ENCODE measurements around the gene GDNF.
"Not testable (repeated sequence)": the region's sequence is repeated elsewhere in the genome, so short reads cannot be mapped to it uniquely, and the experiment has no call there.

The GDNF gene

GRCh38 chr5:37839407-37840052 lies at the start of gene GDNF:
GDNF (minus strand) TSS chr5:37840041; CDS start chr5:37834796, 5,245 bp downstream.
- no peak for DNase-seq

- DNase-seq: no peak
Measured at GRCh38 chr5:37888476-37888875, 48.6 kb upstream of the GDNF start.

DNA sequence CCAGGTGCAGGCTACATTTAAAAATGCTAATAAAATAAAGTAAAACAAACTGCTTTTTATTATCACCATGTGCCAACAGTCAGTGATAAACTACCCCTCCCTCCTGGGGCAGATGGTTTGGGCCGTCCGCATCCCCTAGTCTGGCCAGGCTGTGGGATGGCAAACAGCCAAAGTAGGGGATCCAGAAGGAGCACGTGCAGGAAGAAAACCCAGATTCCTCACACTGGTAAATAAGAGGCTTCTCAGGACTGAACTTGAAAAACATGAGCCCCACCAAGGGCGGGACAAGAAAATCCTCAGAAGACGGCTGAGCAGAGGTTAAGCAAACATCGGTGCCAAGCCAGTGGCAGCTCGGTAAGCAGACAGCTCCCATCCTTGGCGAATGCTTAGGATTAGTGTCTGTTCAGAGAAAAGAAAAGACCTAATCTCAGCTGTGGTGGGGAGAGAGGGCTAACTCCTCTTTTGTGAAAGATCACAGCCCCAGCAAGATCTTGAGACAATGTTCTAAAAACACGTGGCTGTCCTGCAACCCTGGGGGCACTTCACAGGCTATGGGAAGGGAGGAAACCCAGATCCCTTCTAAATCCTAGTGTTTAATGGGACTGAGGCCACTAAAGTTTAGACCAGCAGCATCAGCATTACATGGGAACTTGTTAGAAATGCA lies 46.5 kb upstream of the GDNF start:
- no peak for DNase-seq

GRCh38 chr5:37882636-37883035 lies 42.8 kb upstream of the GDNF start:
- DNase-seq: no peak

GRCh38 chr5:37881359-37881758 lies 41.5 kb upstream of the GDNF start:
- DNase-seq: no peak

GRCh38 chr5:37876943-37877342 lies 37.1 kb upstream of the GDNF start:
- DNase-seq: no peak

DNA sequence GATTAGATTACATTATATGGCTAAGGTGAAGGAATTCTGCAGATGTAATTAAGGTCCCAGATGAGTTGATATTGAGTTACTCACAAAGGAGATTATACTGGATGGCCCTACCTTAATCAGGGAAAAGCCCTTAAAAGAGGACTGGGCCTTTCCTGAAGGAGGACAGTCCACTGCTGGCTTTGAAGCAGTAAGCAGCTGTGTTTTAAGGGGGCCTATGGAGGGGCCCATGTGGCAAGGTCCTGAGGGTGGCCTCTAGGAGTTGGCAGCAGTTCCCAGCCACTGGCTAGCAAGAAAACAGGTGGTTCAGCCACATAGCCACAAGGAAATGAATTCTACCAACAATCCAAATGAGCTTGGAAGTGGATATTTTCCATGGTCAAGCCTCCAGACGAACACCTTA lies 36.4 kb upstream of the GDNF start:
- no peak for DNase-seq

DNA sequence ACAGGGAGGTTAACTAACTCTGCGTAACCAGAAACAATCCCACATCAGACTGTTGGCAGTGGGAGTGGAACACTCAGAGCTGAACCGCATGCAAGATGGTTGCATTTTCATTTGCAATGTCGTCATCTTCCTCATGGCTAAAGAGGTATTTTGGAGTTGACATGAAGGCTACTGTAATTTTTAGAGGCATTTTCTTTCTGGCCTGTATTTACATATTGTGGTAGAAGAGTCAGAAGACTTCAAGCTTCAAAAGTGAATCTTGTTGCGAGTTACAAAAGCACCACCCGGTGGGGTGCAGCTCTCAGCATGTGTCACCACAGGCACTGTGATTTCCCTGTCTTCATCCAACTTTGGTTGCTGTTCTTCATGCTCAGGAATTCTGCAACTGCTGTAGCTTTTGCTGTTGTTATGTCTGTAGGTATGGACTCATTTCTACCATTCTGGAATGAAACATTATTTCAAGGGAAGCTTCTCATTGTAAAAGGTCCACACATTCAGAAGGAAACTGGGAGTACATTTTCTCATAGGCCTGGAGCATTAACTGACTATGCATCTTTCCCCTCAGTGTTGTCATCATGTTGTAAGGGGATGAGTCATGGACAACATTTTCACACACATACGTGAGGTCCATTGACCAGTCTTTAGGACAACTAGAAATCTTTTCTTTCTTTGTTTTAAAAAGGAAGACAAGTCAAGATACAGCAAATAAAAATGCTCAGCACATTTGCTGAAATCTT lies 35.4 kb upstream of the GDNF start:
- DNase-seq: no peak

DNA sequence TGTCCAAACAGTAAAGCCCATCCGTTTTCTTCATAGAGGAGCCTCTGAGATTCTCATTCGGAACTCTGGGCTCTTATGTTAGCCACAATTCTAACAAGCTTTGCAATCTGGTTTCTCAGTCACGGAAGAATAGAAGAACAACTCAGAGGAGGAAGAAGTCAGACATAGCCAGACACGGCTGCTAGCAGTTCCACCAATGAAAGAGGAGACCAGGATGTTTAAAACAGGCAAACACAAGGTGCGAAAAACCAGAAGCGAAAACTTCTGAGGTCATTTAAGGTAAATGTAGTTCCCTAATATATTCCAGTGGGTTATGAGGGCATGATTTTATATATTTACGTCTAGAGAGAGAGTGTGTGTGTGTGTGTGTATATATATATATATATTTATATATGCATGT lies 34.1 kb upstream of the GDNF start:
- DNase-seq: no peak

DNA sequence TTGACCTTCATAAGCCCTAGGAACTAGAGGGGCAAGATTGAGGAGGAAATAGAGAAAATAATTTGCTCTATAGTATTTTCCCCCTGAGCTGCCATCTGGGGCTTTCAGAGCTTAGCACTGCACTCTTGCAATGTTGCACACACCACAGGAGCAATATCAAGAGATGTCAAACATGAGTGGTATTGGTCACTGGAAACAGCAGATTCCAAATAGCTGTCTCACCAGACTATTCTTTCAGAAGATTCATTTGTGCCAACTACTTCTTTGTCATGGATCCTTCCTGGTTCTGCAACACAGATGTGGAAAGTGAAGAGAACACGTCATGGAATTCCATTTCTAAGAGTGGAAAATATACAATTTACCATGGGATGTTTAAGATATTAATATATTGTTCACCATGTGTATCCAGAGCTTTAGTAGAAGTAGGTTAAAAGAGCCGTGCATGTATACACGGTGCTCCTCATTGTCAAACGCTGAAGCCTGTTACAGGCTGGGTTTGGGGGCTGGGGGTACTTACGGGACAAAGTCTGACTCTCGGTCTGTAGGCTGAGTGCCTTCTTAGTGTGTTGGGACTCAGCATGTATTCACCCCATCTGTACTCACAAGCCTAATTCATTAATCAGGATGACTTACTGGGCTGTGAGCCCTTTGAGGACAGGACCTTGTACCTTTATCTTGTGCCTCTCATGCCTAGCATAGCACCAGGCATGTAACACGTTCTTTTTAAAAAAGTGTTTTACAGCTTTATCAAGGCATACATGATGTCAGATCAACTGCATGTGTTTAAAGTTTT lies 31.4 kb upstream of the GDNF start:
- DNase-seq: no peak

DNA sequence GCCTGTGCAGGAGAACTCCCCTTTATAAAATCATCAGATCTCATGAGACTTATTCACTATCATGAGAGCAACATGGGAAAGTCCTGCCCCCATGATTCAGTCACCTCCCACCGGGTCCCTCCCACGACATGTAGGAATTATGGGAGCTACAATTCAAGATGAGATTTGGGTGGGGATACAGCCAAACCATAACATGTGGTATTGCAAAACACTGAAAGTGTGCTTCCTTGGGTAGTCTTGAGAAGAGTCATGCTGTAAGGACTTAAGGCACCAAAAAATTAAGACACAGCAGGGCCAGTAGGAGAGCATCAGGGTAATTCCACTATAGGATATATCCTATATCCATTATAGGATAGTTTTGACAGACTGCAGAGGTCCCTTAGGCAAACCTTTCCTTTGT lies 29.4 kb upstream of the GDNF start:
- DNase-seq: no peak

DNA sequence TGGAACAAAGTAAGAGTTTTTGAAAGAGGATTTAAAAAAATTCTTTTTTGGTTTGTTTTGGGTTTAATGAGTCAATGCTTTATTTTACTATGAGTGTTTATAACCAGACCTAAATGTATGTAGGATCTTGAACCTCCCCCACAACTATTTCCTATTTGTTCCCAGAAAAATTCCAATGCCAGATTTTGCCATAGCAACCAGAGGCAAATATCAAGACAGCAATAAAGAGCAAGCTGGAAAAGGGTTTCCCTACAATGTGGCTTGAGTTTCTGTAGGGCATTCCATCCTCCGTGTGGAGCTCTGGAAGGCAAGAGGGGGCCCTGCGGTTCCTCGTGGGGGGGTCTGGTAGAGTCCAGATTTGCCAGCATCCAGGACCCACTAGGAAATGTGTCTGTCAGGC lies 27.8 kb upstream of the GDNF start:
- no peak for DNase-seq

DNA sequence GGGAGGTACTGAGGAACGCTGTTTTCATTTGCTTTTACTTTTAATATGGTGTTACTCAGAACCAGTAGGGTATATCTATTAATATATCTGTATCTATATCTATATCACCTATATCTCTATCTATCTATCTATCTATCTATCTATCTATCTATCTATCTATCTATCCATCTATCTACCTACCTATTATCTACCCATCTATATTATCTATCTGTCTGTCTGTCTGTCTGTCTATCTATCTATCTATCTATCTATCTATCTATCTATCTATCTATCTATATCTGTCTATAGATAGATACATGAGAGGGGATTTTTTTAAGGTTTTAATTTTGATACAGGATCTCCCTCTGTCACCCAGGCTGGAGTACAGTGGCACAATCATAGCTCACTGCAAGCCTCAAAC lies 23.1 kb upstream of the GDNF start:
- DNase-seq: not testable (repeated sequence)

GRCh38 chr5:37860206-37860605 lies 20.4 kb upstream of the GDNF start:
- no peak for DNase-seq

DNA sequence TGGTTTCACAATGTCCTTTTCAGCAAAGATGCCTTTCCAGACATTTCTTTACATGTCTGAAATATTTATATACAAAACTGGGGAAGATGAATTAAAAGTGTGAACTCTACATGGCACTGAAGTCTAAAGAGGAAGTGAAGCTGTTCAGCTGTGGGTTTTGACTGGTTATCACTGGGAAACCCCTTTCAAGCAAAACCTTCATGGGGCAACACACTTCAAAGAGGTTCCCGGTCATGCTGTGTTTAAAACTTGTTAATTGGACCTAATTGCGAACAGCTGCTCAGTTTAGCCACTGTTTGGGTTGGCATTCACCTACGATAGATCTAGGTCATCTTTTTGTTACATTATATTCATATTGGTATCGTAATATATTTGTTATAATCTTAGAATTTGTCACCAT lies 20.0 kb upstream of the GDNF start:
- no peak for DNase-seq

GRCh38 chr5:37858250-37858649 lies 18.4 kb upstream of the GDNF start:
- DNase-seq: no peak

GRCh38 chr5:37857696-37858095 lies 17.9 kb upstream of the GDNF start:
- no peak for DNase-seq

DNA sequence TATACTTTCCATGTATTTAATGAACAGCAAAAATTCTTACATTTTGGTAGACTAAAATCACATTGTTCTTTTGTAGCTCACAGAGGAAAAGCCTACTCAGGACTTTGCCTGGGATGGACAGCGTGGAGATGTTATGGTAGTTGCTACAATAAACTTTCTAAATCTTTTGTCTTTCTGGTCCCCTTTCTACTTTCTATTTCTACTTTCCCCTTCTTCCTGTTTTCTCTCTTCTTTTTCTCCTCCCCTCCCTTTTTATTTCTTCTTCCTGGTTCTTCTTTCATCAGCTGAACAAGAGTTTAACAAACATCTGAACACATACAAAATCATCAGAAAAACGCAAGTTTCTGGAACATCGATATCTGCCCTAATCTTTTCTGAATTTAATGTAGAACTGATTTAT lies 15.6 kb upstream of the GDNF start:
- DNase-seq: no peak

DNA sequence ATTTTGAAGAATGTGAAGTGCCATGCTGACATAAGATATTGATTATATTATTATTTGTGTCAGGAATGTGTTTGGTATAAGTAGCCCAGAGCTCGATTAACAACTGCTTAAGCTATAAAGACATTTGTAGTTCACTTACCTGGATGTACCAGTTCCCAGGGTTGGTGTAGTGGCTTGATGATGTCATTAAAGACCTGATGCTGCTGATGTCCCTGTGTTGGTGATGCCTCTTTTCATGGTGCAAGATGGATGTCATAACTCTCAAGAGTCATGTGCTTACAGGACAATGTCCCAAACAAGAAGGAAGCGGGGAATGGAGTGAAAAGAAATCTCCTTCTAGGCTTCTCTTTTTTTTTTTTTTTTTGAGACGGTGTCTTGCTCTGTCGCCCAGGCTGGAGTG lies 11.5 kb upstream of the GDNF start:
- DNase-seq: no peak

GRCh38 chr5:37850226-37850865 lies 10.5 kb upstream of the GDNF start:
- DNase-seq: no peak

DNA sequence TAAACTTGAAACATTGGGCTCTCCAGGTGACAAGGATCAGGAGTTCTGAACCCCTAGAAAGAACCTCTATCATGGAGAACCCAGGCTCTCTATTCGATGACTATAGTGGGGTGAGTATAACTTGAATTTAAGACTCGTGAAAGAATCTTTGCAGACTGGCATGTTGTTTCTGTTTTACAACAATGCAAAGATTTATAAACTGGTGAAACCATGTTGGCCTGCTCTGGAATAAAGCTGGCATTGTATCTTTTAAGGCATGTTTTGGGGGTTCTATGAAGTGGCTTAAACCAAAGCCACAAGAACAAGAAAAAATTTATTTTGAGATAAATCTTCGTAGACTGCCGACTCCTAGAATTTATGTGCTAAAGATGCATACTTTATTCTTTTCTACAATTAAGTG lies 9.8 kb upstream of the GDNF start:
- no peak for DNase-seq

DNA sequence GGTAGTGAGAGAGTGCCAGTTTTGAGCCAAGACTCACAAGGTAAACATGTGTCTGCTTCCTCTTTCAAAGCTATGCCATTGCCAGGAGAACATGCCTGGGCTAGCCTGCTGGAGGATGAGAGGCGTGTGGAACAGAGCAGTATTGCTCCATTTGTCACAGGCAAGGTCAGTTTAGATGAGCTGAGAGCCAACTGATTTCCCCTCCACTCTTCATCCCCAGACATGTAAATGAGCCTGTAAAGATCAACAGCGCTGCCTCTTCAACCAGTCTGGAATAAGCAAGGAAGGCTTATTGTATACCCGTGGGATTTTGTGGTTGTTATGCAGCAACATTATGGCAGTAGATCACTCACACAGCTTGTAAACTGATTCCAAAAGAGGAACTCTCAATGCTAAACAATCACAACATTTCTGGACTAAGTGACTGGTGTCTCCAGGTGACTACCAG lies 8.2 kb upstream of the GDNF start:
- DNase-seq: no peak

DNA sequence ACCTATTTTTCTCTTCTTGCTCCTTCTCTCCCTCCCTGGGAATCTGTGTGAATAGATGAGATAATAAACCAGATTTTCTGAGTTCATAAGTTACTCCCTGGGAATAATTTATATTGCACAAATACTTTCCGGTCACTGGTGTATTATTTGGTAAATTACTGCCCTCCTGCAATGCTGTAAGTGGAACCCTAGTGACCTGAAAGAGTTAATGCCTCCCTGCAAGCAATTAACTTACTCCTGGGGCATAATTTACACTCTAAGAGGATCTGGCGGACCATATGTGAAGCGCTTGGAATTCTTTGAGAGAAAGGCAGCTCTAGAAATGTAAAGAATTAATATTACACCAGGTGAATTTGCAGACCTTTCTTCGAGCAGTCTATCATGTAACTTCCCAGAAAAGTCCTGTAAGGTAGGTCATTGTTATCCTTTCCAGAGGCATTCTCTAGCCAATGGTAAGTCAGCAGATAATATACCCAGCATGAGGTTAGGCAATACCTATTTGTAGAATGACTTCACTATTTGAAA lies 7.0 kb upstream of the GDNF start:
- DNase-seq: no peak

All from activated effector memory CD4-positive, alpha-beta T cell treated with anti-CD3 and anti-CD28 coated beads, Interleukin-2, amount 50 U/mL, for 16 hours (primary cell).